ENCODE data around the gene TCP10L. TPM values are rescaled to one million over a fixed set of nuclear protein-coding genes. Genes with fewer than 3 reads are reported as not detected.
A peak's percentile ranks its signal among the peaks of the same experiment; 100 is the strongest.

The TCP10L gene
- total and polyA plus RNA-seq, 2 of the 13 experiments (the other 11 are each of a cell fraction or from before 2014, with no cell fraction given), result 0.90 to 2.4 TPM

DNA sequence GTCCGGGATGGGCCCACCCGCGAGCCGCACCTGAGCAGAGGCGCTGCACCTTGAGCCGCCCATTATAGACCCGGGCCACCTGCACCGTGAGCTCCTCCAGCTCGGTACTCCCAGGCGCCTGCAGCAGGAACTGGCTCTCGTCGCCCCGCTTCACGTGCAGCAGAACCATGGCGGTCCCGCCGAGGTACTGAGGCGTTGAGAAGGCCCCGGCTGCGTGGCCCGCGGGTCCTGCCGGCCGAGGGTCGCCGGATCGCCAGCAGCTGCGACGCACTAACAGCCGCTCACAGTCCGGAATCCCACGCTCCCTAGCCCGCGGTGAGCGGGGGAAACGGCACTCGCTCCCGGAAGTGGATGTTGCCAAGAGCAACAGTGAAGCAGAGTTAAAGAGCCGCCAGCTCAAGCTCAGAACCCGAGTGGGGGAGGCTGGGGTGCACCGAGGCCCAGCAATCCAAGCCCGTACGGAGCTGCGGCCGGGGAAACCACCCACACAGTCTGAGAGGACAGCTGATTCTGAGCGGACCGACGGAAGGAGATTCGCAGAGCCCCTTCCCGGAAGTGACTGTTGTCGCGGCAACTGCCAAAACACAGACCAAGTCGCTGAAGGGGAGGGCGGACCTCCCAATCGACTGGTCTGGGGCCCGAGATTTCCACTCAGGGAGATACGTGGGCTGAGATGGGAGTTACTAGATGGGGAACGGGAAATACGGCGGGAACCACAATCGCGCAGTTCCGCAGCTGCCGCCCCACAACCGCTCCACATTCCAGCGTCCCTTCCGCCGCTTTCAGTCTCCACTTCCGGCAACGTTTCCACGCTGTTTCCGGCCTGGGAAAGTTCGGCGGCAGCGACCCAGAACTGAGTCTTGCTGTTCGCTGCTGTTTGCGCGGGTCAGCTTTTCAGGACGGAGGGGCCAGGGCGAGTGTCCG, 27.0 kb upstream of the TCP10L start, which contains the start of gene CFAP298 (continued):
- TF ChIP-seq, protein P1, sequence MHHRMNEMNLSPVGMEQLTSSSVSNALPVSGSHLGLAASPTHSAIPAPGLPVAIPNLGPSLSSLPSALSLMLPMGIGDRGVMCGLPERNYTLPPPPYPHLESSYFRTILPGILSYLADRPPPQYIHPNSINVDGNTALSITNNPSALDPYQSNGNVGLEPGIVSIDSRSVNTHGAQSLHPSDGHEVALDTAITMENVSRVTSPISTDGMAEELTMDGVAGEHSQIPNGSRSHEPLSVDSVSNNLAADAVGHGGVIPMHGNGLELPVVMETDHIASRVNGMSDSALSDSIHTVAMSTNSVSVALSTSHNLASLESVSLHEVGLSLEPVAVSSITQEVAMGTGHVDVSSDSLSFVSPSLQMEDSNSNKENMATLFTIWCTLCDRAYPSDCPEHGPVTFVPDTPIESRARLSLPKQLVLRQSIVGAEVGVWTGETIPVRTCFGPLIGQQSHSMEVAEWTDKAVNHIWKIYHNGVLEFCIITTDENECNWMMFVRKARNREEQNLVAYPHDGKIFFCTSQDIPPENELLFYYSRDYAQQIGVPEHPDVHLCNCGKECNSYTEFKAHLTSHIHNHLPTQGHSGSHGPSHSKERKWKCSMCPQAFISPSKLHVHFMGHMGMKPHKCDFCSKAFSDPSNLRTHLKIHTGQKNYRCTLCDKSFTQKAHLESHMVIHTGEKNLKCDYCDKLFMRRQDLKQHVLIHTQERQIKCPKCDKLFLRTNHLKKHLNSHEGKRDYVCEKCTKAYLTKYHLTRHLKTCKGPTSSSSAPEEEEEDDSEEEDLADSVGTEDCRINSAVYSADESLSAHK (CRISPR knock-in tag; IDR thresholded peaks at IDR 0.05; ENCODE audit: borderline replicate concordance), result no peak
- TF ChIP-seq ZNF746 (CRISPR knock-in tag; IDR thresholded peaks at IDR 0.05), result 0 out of 2 replicates have a peak, but pooled peaks have one; percentile 15
- TF ChIP-seq, protein P2, sequence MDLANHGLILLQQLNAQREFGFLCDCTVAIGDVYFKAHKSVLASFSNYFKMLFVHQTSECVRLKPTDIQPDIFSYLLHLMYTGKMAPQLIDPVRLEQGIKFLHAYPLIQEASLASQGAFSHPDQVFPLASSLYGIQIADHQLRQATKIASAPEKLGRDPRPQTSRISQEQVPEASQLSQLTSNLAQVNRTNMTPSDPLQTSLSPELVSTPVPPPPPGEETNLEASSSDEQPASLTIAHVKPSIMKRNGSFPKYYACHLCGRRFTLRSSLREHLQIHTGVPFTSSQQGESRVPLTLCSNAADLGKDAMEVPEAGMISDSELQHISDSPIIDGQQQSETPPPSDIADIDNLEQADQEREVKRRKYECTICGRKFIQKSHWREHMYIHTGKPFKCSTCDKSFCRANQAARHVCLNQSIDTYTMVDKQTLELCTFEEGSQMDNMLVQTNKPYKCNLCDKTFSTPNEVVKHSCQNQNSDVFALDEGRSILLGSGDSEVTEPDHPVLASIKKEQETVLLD (CRISPR knock-in tag; IDR thresholded peaks at IDR 0.05; ENCODE audit: low read depth), result peak; percentile 52; the same call in 1 of the 2 replicates
- no peak for TF ChIP-seq RORA (CRISPR knock-in tag; IDR thresholded peaks at IDR 0.05)
- TF ChIP-seq HMG20A (CRISPR knock-in tag; IDR thresholded peaks at IDR 0.05; ENCODE audit: borderline replicate concordance), result no peak
- no peak; the same call in 1 of the 2 replicates for TF ChIP-seq ZNF703 (CRISPR knock-in tag; IDR thresholded peaks at IDR 0.05; ENCODE audit: borderline replicate concordance)
- TF ChIP-seq ZIK1 (CRISPR knock-in tag; IDR thresholded peaks at IDR 0.05; ENCODE audit: borderline replicate concordance, low read depth), result no peak; the same call in 1 of the 2 replicates
- no peak for TF ChIP-seq HNRNPK (IDR thresholded peaks at IDR 0.05; ENCODE audit: low read depth, low read length, poor library complexity, severe bottlenecking)
- TF ChIP-seq DNMT3B (CRISPR knock-in tag; conservative IDR thresholded peaks at IDR 0.05), result no peak
- TF ChIP-seq, protein P3, sequence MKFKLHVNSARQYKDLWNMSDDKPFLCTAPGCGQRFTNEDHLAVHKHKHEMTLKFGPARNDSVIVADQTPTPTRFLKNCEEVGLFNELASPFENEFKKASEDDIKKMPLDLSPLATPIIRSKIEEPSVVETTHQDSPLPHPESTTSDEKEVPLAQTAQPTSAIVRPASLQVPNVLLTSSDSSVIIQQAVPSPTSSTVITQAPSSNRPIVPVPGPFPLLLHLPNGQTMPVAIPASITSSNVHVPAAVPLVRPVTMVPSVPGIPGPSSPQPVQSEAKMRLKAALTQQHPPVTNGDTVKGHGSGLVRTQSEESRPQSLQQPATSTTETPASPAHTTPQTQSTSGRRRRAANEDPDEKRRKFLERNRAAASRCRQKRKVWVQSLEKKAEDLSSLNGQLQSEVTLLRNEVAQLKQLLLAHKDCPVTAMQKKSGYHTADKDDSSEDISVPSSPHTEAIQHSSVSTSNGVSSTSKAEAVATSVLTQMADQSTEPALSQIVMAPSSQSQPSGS (CRISPR knock-in tag; IDR thresholded peaks at IDR 0.05), result peak; percentile 41; the same call in 1 of the 2 replicates
- no peak for TF ChIP-seq FLYWCH1 (CRISPR knock-in tag; IDR thresholded peaks at IDR 0.05)
- TF ChIP-seq PCBP1 (IDR thresholded peaks at IDR 0.05; ENCODE audit: borderline replicate concordance, low read depth, low read length), result 0 out of 2 replicates have a peak, but pooled peaks have one; percentile 83
- peak; percentile 12; the same call in 1 of the 2 replicates for TF ChIP-seq ZNF44 (CRISPR knock-in tag; IDR thresholded peaks at IDR 0.05)
- no peak for TF ChIP-seq CHD4 (IDR thresholded peaks at IDR 0.05; ENCODE audit: borderline replicate concordance, low read length)
- no peak for TF ChIP-seq MED8 (CRISPR knock-in tag; IDR thresholded peaks at IDR 0.05; ENCODE audit: insufficient replicate concordance)
- TF ChIP-seq, protein P4, sequence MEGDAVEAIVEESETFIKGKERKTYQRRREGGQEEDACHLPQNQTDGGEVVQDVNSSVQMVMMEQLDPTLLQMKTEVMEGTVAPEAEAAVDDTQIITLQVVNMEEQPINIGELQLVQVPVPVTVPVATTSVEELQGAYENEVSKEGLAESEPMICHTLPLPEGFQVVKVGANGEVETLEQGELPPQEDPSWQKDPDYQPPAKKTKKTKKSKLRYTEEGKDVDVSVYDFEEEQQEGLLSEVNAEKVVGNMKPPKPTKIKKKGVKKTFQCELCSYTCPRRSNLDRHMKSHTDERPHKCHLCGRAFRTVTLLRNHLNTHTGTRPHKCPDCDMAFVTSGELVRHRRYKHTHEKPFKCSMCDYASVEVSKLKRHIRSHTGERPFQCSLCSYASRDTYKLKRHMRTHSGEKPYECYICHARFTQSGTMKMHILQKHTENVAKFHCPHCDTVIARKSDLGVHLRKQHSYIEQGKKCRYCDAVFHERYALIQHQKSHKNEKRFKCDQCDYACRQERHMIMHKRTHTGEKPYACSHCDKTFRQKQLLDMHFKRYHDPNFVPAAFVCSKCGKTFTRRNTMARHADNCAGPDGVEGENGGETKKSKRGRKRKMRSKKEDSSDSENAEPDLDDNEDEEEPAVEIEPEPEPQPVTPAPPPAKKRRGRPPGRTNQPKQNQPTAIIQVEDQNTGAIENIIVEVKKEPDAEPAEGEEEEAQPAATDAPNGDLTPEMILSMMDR (CRISPR knock-in tag; IDR thresholded peaks at IDR 0.05), result no peak
- no peak for TF ChIP-seq NFYC (CRISPR knock-in tag; IDR thresholded peaks at IDR 0.05)
- TF ChIP-seq SRSF4 (IDR thresholded peaks at IDR 0.05; ENCODE audit: low read depth, low read length, poor library complexity, severe bottlenecking), result no peak
- no peak for TF ChIP-seq TAF15 (IDR thresholded peaks at IDR 0.05; ENCODE audit: low read depth, low read length, poor library complexity, severe bottlenecking)
- TF ChIP-seq HOXA7 (CRISPR knock-in tag; IDR thresholded peaks at IDR 0.05), result 0 out of 2 replicates have a peak, but pooled peaks have one; percentile 85

Data from HepG2 (cell line).